ENCODE data around the gene SLC6A16. TPM values are rescaled to one million over a fixed set of nuclear protein-coding genes. Genes with fewer than 3 reads are reported as not detected.

Gene SLC6A16
- total and polyA plus RNA-seq, 2 experiments from 2014 or later = 0.31 to 1.8 TPM

DNA sequence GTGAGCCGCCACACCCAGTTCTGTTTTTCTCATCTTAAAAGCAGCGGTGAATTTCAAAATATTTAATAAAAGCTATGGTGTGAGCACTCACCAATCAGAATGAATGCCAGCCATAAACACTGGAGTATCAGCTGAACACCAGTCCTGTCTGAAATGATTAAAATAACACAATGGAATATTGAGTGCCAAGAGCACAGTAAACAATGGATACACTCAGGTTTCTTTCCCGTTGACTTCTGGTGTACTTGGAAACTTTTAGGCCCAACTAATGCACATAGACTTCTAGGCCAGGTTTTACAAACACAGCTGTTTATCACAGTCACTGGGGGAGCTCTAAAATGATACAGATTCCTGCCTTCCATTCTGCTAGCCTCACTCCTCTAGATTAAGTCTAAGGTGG, 68.3 kb downstream of the SLC6A16 start:
- no peak overlapping the region for H2AFZ ChIP-seq
- no peaks in the 10 kb centered on the region; the same call in 2 of the 3 replicates for H3K36me3 Mint-ChIP-seq (ENCODE audit: low read depth)
- H3K27ac Mint-ChIP-seq = no peak overlapping the region
- H3K27me3 ChIP-seq (ENCODE audit: insufficient read depth) = no peaks in the 10 kb centered on the region
- no peaks in the 10 kb centered on the region for H3F3A ChIP-seq (replicated peaks; ENCODE audit: low read depth)
- ATAC-seq = no peak
- peaks cover 3% of the 10 kb centered on the region for H3K27me3 Mint-ChIP-seq (ENCODE audit: insufficient read depth, low read depth, poor library complexity)
- H3K4me1 ChIP-seq (ENCODE audit: insufficient read depth) = no peaks in the 10 kb centered on the region
- no peak overlapping the region for H3K4me3 Mint-ChIP-seq
- peaks cover 21% of the 10 kb centered on the region for H3K9me3 Mint-ChIP-seq
- H3K27ac ChIP-seq (ENCODE audit: low read depth) = no peak overlapping the region
- no peak overlapping the region for H3K4me3 ChIP-seq
- H3K9me2 ChIP-seq (ENCODE audit: insufficient read depth) = peaks cover 10% of the 10 kb centered on the region; the same call in 1 of the 2 replicates
- no peak for DNase-seq (ENCODE audit: low spot score)
- no peaks in the 10 kb centered on the region for H4K20me1 ChIP-seq (replicated peaks; ENCODE audit: insufficient read depth)
- H3K4me2 ChIP-seq = no peak overlapping the region
- H3K79me2 ChIP-seq (replicated peaks; ENCODE audit: insufficient read depth) = no peaks in the 10 kb centered on the region
- no peaks in the 10 kb centered on the region for H3K36me3 ChIP-seq (ENCODE audit: insufficient read depth)
- TF ChIP-seq ZNF114 (CRISPR knock-in tag; IDR thresholded peaks at IDR 0.05) (no peak), CREB1 (CRISPR knock-in tag; IDR thresholded peaks at IDR 0.05; ENCODE audit: low read depth) (no peak), EZH2phosphoT487 (IDR thresholded peaks at IDR 0.05; ENCODE audit: unreplicated experiment) (no peak), ZNF331 (CRISPR knock-in tag; IDR thresholded peaks at IDR 0.05; ENCODE audit: low read depth) (no peak)
- TF ChIP-seq, protein P1, sequence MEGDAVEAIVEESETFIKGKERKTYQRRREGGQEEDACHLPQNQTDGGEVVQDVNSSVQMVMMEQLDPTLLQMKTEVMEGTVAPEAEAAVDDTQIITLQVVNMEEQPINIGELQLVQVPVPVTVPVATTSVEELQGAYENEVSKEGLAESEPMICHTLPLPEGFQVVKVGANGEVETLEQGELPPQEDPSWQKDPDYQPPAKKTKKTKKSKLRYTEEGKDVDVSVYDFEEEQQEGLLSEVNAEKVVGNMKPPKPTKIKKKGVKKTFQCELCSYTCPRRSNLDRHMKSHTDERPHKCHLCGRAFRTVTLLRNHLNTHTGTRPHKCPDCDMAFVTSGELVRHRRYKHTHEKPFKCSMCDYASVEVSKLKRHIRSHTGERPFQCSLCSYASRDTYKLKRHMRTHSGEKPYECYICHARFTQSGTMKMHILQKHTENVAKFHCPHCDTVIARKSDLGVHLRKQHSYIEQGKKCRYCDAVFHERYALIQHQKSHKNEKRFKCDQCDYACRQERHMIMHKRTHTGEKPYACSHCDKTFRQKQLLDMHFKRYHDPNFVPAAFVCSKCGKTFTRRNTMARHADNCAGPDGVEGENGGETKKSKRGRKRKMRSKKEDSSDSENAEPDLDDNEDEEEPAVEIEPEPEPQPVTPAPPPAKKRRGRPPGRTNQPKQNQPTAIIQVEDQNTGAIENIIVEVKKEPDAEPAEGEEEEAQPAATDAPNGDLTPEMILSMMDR (conservative IDR thresholded peaks at IDR 0.05; ENCODE audit: low read depth in 2 of 2) = no peak
- H3K4me1 Mint-ChIP-seq = no peaks in the 10 kb centered on the region

DNA sequence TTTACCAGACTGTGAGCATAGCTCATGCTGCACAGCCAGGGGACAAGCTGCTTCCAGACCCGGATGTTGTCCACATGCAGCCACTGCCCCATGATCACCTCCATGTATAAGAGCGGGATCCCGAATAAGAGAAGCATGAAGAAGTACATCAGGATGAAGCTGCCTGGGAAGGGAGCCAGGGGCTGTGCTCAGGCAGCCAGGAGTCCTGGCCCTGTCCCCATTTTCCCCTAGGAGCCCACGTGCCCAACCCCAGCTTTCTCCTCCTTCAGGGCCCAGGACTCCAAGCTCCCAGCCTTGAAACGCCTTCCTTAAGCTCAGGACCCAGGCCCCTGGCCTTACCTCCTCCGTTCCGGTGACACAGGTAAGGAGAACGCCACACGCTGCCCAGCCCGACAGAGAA, 69.3 kb downstream of the SLC6A16 start:
- H3K36me3 Mint-ChIP-seq (ENCODE audit: low read depth) = no peaks in the 10 kb centered on the region; the same call in 2 of the 3 replicates
- no peaks in the 10 kb centered on the region for H3K4me1 ChIP-seq (ENCODE audit: insufficient read depth)
- no peaks in the 10 kb centered on the region for H3K4me1 Mint-ChIP-seq
- no peaks in the 10 kb centered on the region for H3K79me2 ChIP-seq (replicated peaks; ENCODE audit: insufficient read depth)
- DNase-seq (ENCODE audit: low spot score) (no peak), ATAC-seq (no peak)
- no peak overlapping the region for H3K27ac Mint-ChIP-seq
- peaks cover 17% of the 10 kb centered on the region; the same call in 2 of the 3 replicates for H3K9me3 Mint-ChIP-seq
- no peak overlapping the region for H3K4me3 ChIP-seq
- H3K4me3 Mint-ChIP-seq = no peak overlapping the region
- no peak overlapping the region for H3K4me2 ChIP-seq
- H3K36me3 ChIP-seq (ENCODE audit: insufficient read depth) = no peaks in the 10 kb centered on the region
- H4K20me1 ChIP-seq (replicated peaks; ENCODE audit: insufficient read depth) = no peaks in the 10 kb centered on the region
- peaks cover 3% of the 10 kb centered on the region for H3K27me3 Mint-ChIP-seq (ENCODE audit: insufficient read depth, low read depth, poor library complexity)
- H2AFZ ChIP-seq = no peak overlapping the region
- no peaks in the 10 kb centered on the region for H3K27me3 ChIP-seq (ENCODE audit: insufficient read depth)
- no peaks in the 10 kb centered on the region for H3F3A ChIP-seq (replicated peaks; ENCODE audit: low read depth)
- H3K9me2 ChIP-seq (ENCODE audit: insufficient read depth) = peaks cover 10% of the 10 kb centered on the region; the same call in 1 of the 2 replicates
- H3K27ac ChIP-seq (ENCODE audit: low read depth) = no peak overlapping the region
- TF ChIP-seq EZH2 (IDR thresholded peaks at IDR 0.05; ENCODE audit: low read depth, unreplicated experiment) = no peak
- TF ChIP-seq, protein P2, sequence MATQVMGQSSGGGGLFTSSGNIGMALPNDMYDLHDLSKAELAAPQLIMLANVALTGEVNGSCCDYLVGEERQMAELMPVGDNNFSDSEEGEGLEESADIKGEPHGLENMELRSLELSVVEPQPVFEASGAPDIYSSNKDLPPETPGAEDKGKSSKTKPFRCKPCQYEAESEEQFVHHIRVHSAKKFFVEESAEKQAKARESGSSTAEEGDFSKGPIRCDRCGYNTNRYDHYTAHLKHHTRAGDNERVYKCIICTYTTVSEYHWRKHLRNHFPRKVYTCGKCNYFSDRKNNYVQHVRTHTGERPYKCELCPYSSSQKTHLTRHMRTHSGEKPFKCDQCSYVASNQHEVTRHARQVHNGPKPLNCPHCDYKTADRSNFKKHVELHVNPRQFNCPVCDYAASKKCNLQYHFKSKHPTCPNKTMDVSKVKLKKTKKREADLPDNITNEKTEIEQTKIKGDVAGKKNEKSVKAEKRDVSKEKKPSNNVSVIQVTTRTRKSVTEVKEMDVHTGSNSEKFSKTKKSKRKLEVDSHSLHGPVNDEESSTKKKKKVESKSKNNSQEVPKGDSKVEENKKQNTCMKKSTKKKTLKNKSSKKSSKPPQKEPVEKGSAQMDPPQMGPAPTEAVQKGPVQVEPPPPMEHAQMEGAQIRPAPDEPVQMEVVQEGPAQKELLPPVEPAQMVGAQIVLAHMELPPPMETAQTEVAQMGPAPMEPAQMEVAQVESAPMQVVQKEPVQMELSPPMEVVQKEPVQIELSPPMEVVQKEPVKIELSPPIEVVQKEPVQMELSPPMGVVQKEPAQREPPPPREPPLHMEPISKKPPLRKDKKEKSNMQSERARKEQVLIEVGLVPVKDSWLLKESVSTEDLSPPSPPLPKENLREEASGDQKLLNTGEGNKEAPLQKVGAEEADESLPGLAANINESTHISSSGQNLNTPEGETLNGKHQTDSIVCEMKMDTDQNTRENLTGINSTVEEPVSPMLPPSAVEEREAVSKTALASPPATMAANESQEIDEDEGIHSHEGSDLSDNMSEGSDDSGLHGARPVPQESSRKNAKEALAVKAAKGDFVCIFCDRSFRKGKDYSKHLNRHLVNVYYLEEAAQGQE (IDR thresholded peaks at IDR 0.05; ENCODE audit: unreplicated experiment) = no peak
- no peak for TF ChIP-seq EZH2phosphoT487 (IDR thresholded peaks at IDR 0.05; ENCODE audit: unreplicated experiment)
- TF ChIP-seq, protein P3, sequence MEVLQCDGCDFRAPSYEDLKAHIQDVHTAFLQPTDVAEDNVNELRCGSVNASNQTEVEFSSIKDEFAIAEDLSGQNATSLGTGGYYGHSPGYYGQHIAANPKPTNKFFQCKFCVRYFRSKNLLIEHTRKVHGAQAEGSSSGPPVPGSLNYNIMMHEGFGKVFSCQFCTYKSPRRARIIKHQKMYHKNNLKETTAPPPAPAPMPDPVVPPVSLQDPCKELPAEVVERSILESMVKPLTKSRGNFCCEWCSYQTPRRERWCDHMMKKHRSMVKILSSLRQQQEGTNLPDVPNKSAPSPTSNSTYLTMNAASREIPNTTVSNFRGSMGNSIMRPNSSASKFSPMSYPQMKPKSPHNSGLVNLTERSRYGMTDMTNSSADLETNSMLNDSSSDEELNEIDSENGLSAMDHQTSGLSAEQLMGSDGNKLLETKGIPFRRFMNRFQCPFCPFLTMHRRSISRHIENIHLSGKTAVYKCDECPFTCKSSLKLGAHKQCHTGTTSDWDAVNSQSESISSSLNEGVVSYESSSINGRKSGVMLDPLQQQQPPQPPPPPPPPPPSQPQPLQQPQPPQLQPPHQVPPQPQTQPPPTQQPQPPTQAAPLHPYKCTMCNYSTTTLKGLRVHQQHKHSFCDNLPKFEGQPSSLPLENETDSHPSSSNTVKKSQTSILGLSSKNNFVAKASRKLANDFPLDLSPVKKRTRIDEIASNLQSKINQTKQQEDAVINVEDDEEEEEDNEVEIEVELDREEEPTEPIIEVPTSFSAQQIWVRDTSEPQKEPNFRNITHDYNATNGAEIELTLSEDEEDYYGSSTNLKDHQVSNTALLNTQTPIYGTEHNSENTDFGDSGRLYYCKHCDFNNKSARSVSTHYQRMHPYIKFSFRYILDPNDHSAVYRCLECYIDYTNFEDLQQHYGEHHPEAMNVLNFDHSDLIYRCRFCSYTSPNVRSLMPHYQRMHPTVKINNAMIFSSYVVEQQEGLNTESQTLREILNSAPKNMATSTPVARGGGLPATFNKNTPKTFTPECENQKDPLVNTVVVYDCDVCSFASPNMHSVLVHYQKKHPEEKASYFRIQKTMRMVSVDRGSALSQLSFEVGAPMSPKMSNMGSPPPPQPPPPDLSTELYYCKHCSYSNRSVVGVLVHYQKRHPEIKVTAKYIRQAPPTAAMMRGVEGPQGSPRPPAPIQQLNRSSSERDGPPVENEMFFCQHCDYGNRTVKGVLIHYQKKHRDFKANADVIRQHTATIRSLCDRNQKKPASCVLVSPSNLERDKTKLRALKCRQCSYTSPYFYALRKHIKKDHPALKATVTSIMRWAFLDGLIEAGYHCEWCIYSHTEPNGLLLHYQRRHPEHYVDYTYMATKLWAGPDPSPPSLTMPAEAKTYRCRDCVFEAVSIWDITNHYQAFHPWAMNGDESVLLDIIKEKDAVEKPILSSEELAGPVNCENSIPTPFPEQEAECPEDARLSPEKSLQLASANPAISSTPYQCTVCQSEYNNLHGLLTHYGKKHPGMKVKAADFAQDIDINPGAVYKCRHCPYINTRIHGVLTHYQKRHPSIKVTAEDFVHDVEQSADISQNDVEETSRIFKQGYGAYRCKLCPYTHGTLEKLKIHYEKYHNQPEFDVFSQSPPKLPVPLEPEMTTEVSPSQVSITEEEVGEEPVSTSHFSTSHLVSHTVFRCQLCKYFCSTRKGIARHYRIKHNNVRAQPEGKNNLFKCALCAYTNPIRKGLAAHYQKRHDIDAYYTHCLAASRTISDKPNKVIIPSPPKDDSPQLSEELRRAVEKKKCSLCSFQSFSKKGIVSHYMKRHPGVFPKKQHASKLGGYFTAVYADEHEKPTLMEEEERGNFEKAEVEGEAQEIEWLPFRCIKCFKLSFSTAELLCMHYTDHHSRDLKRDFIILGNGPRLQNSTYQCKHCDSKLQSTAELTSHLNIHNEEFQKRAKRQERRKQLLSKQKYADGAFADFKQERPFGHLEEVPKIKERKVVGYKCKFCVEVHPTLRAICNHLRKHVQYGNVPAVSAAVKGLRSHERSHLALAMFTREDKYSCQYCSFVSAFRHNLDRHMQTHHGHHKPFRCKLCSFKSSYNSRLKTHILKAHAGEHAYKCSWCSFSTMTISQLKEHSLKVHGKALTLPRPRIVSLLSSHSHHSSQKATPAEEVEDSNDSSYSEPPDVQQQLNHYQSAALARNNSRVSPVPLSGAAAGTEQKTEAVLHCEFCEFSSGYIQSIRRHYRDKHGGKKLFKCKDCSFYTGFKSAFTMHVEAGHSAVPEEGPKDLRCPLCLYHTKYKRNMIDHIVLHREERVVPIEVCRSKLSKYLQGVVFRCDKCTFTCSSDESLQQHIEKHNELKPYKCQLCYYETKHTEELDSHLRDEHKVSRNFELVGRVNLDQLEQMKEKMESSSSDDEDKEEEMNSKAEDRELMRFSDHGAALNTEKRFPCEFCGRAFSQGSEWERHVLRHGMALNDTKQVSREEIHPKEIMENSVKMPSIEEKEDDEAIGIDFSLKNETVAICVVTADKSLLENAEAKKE (CRISPR knock-in tag; IDR thresholded peaks at IDR 0.05) = no peak
- TF ChIP-seq POLR2AphosphoS5 (IDR thresholded peaks at IDR 0.05; ENCODE audit: low read depth) = no peak
- TF ChIP-seq STAT1 (IDR thresholded peaks at IDR 0.05; ENCODE audit: unreplicated experiment) = no peak
- TF ChIP-seq ZNF331 (CRISPR knock-in tag; IDR thresholded peaks at IDR 0.05; ENCODE audit: low read depth) = no peak
